ENCODE measurements around the gene AKT2. TPM values are rescaled to one million over a fixed set of nuclear protein-coding genes. Genes with fewer than 3 reads are reported as not detected.

Gene AKT2
- total RNA-seq, 1 experiment from 2014 or later, result 141 TPM

- Histone ChIP-seq H3K4me2 (ENCODE audit: low read length) (no peak overlapping the region), H3K9me3 (ENCODE audit: control insufficient read depth in 1 of 2, insufficient read depth in 1 of 2, low read depth in 1 of 2, low read length in 2 of 2) (no peaks in the 10 kb centered on the region), H3K9ac (ENCODE audit: low read length) (no peak overlapping the region), H3K27ac (ENCODE audit: low read depth, low read length) (no peak overlapping the region), H3K9me2 (ENCODE audit: insufficient read depth) (no peaks in the 10 kb centered on the region), H3K36me3 (ENCODE audit: control insufficient read depth in 1 of 2, insufficient read depth in 2 of 2, low read length in 2 of 2) (no peaks in the 10 kb centered on the region), H3K27me3 (ENCODE audit: insufficient read depth, low read length) (no peaks in the 10 kb centered on the region), H2AFZ (ENCODE audit: low read depth, low read length, poor library complexity, severe bottlenecking) (no peak overlapping the region), H3K4me1 (ENCODE audit: control insufficient read depth in 1 of 2, insufficient read depth in 2 of 2, low read length in 2 of 2) (peaks cover 48 to 82% of the 10 kb centered on the region in 2 experiments), H3K4me3 (replicated peaks in 1 of 2; ENCODE audit: low read depth in 1 of 2, low read length in 2 of 2) (no peak overlapping the region), H3K79me2 (ENCODE audit: insufficient read depth, low read length) (peaks cover 14% of the 10 kb centered on the region; the same call in 1 of the 2 replicates), H4K20me1 (ENCODE audit: insufficient read depth) (no peaks in the 10 kb centered on the region)
- TF ChIP-seq CEBPB (IDR thresholded peaks at IDR 0.05; ENCODE audit: low read depth), result no peak
- TF ChIP-seq ZFX (IDR thresholded peaks at IDR 0.05), result no peak
- no peak for TF ChIP-seq FOSL1 (IDR thresholded peaks at IDR 0.05; ENCODE audit: low read depth)
- no peak for TF ChIP-seq SRF (IDR thresholded peaks at IDR 0.05; ENCODE audit: low read depth)
- TF ChIP-seq CBX3 (IDR thresholded peaks at IDR 0.05; ENCODE audit: low read depth), result no peak
- TF ChIP-seq MAX (IDR thresholded peaks at IDR 0.05), result no peak
- no peak for TF ChIP-seq TCF7L2 (IDR thresholded peaks at IDR 0.05; ENCODE audit: borderline replicate concordance, extremely low read depth, insufficient read depth, insufficient read length)
- no peak for TF ChIP-seq CTCF (IDR thresholded peaks at IDR 0.05 in 2 of 3, conservative IDR thresholded peaks at IDR 0.05 in 1 of 3; ENCODE audit: borderline replicate concordance in 1 of 3, insufficient read depth in 1 of 3, low read depth in 2 of 3, low read length in 2 of 3)
- ChIA-PET POLR2A (no interaction called here), RAD21 (ENCODE audit: low non-redundant PET in 1 of 2, low total read pairs in 2 of 2, uncharacterized antibody in 2 of 2, unreplicated experiment in 2 of 2) (no interaction called here), CTCF (no interaction called here)
- DNase-seq (ENCODE audit: low read depth, low spot score), result no peak
- intact Hi-C loops (cut with micrococcal nuclease), result no loop called here
- no TSS peak for BruUV-seq (replicated peaks)
- ATAC-seq, result no peak
Measured at GRCh38 chr19:40228346-40228745, 56.8 kb downstream of the AKT2 start.
